ENCODE measurements around the gene PRKCE. TPM values are rescaled to one million over a fixed set of nuclear protein-coding genes. Genes with fewer than 3 reads are reported as not detected.

PRKCE gene
- total and polyA plus RNA-seq, 4 experiments from 2014 or later, result 1.8 to 21.7 (median 11.0) TPM

DNA sequence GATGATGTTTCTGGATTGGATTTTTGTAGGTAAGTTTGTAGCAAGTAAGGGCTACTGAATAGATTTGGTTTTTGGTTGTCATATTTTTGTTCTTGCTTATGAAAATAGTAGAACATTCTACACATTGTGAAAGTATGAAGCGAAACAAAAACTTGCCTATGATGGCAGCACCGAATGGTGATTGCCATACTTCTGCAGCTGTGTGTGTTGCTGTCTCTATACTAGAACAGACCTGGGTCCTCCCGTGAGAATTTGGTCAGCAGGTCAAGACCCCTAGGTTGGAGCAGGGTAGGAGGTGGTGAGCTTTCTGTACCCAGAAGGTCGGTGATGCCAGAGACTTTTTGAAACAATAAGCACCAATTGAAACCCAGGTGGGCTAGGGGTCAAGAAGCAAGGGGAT is 322.6 kb downstream of the PRKCE start:
- ChIA-PET CTCF (ENCODE audit: partially characterized antibody) (no interaction called here), POLR2A (ENCODE audit: partially characterized antibody) (no interaction called here)
- H3K36me3 ChIP-seq (ENCODE audit: insufficient read depth, low read length), result no peaks in the 10 kb centered on the region
- no peak overlapping the region for H3K4me3 ChIP-seq (ENCODE audit: low read length in 2 of 2)
- H3K4me3 Mint-ChIP-seq, result no peak overlapping the region
- peaks cover 0 to under 1% of the 10 kb centered on the region in 2 donors for H3K36me3 Mint-ChIP-seq
- no peaks in the 10 kb centered on the region for H3K9me3 Mint-ChIP-seq
- intact Hi-C loops (cut with micrococcal nuclease), result no loop called here
- no peak for DNase-seq
- no peaks in the 10 kb centered on the region for H3K4me1 ChIP-seq (ENCODE audit: insufficient read depth, low read length)
- H3K27ac ChIP-seq (ENCODE audit: low read depth, low read length), result no peak overlapping the region
- no peak overlapping the region for H3K27ac Mint-ChIP-seq
- H3K27me3 Mint-ChIP-seq, result no peaks in the 10 kb centered on the region
- H3K9me3 ChIP-seq (ENCODE audit: control insufficient read depth in 1 of 2, low read length in 2 of 2), result no peaks in the 10 kb centered on the region
- peaks cover 0 to 4% (median 0%) of the 10 kb centered on the region in 4 donors for H3K4me1 Mint-ChIP-seq
- H3K27me3 ChIP-seq (ENCODE audit: insufficient read depth, low read length), result no peaks in the 10 kb centered on the region

DNA sequence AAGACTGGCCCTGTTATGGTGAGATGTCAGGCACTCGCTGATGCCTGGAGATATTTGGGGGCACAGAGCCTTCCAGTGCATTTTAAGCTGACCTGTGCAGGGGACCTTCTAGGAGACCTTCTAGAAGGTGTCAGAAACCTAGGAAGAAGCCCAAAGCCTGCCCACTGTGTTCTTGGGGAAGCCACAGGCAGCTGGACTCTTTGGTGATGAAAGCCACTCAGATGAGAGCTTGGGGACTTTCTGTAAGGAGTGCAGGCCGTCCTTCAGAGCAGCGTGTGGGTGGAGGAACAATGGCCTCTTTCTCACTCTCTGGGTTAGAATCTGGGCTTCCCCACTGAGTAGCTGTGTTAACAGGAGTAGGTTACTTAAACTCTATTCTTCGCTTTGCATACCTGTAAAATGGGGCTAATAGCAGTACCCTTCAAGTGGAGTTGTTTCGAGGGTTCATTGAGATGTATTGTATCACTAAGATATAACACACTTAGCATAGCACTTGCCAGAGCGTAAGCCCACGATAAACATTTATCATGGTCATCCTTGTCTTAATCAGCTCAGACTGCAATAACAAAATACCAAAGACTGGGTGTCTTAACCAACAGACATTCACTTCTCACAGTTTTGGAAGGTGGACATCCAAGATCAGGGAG is 323.4 kb downstream of the PRKCE start:
- no peaks in the 10 kb centered on the region for H3K27me3 Mint-ChIP-seq
- DNase-seq, result no peak
- H3K4me1 ChIP-seq (ENCODE audit: insufficient read depth, low read length), result no peaks in the 10 kb centered on the region
- H3K27ac Mint-ChIP-seq, result no peak overlapping the region
- H3K9me3 ChIP-seq (ENCODE audit: control insufficient read depth in 1 of 2, low read length in 2 of 2), result no peaks in the 10 kb centered on the region
- CTCF ChIA-PET (ENCODE audit: partially characterized antibody), result interaction anchor here (1.0 kb wide), 1 partner anchor 16 kb away, joined by 3 read pairs; no protein-coding TSS in a partner anchor
- H3K4me3 Mint-ChIP-seq, result no peak overlapping the region
- no peak overlapping the region for H3K27ac ChIP-seq (ENCODE audit: low read depth, low read length)
- H3K27me3 ChIP-seq (ENCODE audit: insufficient read depth, low read length), result no peaks in the 10 kb centered on the region
- H3K36me3 ChIP-seq (ENCODE audit: insufficient read depth, low read length), result no peaks in the 10 kb centered on the region
- H3K36me3 Mint-ChIP-seq, result peaks cover 4 to 7% of the 10 kb centered on the region in 2 donors
- peaks cover 0 to 4% (median 0%) of the 10 kb centered on the region in 4 donors for H3K4me1 Mint-ChIP-seq
- no peaks in the 10 kb centered on the region for H3K9me3 Mint-ChIP-seq
- POLR2A ChIA-PET (ENCODE audit: partially characterized antibody), result no interaction called here
- intact Hi-C loops (cut with micrococcal nuclease), result no loop called here
- H3K4me3 ChIP-seq (ENCODE audit: low read length in 2 of 2), result no peak overlapping the region

DNA sequence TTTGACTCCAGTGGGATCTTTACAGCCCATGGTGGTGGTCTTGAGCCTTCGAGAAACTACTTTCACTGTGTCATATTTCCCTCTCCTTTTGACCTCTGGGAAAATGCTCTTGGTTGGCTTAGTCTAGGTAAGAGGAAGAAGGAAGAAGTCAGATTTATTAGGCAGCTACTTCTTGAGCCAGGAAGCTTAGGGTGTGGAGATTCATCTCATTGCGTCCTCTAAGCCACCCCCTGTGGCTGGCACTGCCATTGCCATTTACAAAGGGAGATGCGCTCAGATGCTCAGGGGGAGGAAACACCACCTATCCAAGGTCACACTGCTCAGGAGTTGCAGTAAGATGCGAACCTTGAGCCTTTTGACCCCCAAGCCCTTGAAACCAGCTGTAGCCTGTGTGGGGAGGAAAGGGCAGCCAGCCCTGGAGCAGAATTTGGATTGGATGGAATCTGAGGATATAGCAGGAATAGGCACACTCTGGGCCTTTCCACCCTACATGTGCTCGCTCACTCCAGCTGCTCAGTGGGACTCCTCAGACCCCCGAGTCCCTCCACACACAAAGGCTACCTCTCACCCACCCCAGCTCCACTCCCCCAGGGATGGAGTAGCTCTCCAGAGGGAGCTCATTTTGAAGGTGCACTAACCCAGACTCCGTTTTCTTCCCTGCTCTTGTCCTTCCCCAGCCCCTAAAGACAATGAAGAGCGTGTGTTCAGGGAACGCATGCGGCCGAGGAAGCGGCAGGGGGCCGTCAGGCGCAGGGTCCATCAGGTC is 324.5 kb downstream of the PRKCE start:
- ChIA-PET CTCF (ENCODE audit: partially characterized antibody) (interaction anchor here (1.0 kb wide), 1 partner anchor 15 kb away, joined by 3 read pairs; no protein-coding TSS in a partner anchor), POLR2A (ENCODE audit: partially characterized antibody) (no interaction called here)
- Histone ChIP-seq H3K27me3 (ENCODE audit: insufficient read depth, low read length) (no peaks in the 10 kb centered on the region), H3K4me1 (ENCODE audit: insufficient read depth, low read length) (no peaks in the 10 kb centered on the region), H3K4me3 (ENCODE audit: low read length in 2 of 2) (no peak overlapping the region), H3K27ac (ENCODE audit: low read depth, low read length) (no peak overlapping the region), H3K9me3 (ENCODE audit: control insufficient read depth in 1 of 2, low read length in 2 of 2) (no peaks in the 10 kb centered on the region), H3K36me3 (ENCODE audit: insufficient read depth, low read length) (no peaks in the 10 kb centered on the region)
- intact Hi-C loops (cut with micrococcal nuclease), result no loop called here
- DNase-seq, result no peak
- no peaks in the 10 kb centered on the region for H3K9me3 Mint-ChIP-seq
- H3K4me1 Mint-ChIP-seq, result peaks cover 0 to 4% (median 0%) of the 10 kb centered on the region in 4 donors
- H3K36me3 Mint-ChIP-seq, result peaks cover 7 to 14% of the 10 kb centered on the region in 2 donors
- no peaks in the 10 kb centered on the region for H3K27me3 Mint-ChIP-seq
- H3K27ac Mint-ChIP-seq, result no peak overlapping the region
- H3K4me3 Mint-ChIP-seq, result no peak overlapping the region

DNA sequence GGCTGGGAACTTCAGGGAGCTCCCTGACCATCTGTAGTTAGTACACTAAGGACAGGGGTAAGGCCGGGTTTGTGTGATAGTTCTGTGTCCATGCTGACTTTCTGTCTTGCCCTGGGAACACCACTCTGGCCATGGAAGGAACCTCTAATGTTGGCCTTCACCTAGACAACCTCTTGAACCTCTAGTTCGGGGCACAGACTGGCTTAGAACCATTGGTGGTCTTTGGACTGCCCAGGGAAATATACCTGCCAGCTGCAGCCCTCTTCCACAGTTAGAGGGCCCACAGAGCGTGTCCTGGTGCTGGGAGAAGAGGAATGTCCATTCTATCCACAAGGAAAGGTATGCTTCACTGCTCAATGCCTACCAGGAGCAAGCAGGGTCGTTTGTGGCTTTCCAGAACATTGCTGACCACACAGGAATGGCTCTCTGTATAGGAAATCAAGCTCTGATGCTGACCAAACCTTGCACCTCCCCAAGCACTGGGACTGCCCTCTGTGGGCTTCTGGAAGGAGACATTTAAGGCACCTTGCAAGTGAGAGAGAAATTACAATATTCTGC is 326.9 kb downstream of the PRKCE start:
- Mint-ChIP-seq H3K27ac (no peak overlapping the region), H3K27me3 (no peaks in the 10 kb centered on the region), H3K36me3 (peaks cover 16 to 30% of the 10 kb centered on the region in 2 donors), H3K4me3 (no peak overlapping the region), H3K4me1 (no peaks in the 10 kb centered on the region), H3K9me3 (no peaks in the 10 kb centered on the region)
- Histone ChIP-seq H3K27ac (ENCODE audit: low read depth, low read length) (no peak overlapping the region), H3K36me3 (ENCODE audit: insufficient read depth, low read length) (no peaks in the 10 kb centered on the region), H3K9me3 (ENCODE audit: control insufficient read depth in 1 of 2, low read length in 2 of 2) (no peaks in the 10 kb centered on the region), H3K27me3 (ENCODE audit: insufficient read depth, low read length) (no peaks in the 10 kb centered on the region), H3K4me3 (ENCODE audit: low read length in 2 of 2) (no peak overlapping the region), H3K4me1 (ENCODE audit: insufficient read depth, low read length) (no peaks in the 10 kb centered on the region)
- POLR2A ChIA-PET (ENCODE audit: partially characterized antibody), result no interaction called here
- CTCF ChIA-PET (ENCODE audit: partially characterized antibody), result interaction anchor here (1.9 kb wide), 1 partner anchor 15 kb away, joined by 4 read pairs; no protein-coding TSS in a partner anchor
- DNase-seq, result no peak
- intact Hi-C loops (cut with micrococcal nuclease), result no loop called here

DNA sequence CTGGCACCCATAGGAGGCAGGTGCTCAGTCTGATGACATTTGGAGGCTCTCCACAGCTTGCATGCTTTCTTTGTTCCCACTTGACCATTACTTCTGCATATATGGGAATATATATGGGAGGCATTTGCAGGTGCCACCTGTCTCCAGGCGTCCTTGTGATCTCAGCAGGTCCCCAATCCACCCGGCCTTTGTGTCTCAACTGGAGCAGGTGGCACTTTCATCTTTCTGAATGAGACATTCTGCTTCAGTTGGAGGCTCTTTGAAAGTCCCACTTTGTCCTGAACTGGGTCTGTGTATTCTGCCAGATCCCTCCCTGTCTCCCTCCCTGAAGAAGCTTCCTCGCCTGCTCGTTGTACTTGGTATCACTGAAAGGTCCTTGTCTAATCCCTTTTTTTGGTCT is 327.6 kb downstream of the PRKCE start:
- Mint-ChIP-seq H3K27me3 (no peaks in the 10 kb centered on the region), H3K27ac (no peak overlapping the region), H3K4me1 (no peaks in the 10 kb centered on the region), H3K9me3 (no peaks in the 10 kb centered on the region), H3K36me3 (peaks cover 16 to 30% of the 10 kb centered on the region in 2 donors), H3K4me3 (no peak overlapping the region)
- Histone ChIP-seq H3K27ac (ENCODE audit: low read depth, low read length) (no peak overlapping the region), H3K36me3 (ENCODE audit: insufficient read depth, low read length) (no peaks in the 10 kb centered on the region), H3K27me3 (ENCODE audit: insufficient read depth, low read length) (no peaks in the 10 kb centered on the region), H3K4me1 (ENCODE audit: insufficient read depth, low read length) (no peaks in the 10 kb centered on the region), H3K4me3 (ENCODE audit: low read length in 2 of 2) (no peak overlapping the region), H3K9me3 (ENCODE audit: control insufficient read depth in 1 of 2, low read length in 2 of 2) (no peaks in the 10 kb centered on the region)
- intact Hi-C loops (cut with micrococcal nuclease), result no loop called here
- no peak for DNase-seq
- CTCF ChIA-PET (ENCODE audit: partially characterized antibody), result interaction anchor here (1.9 kb wide), 1 partner anchor 14 kb away, joined by 4 read pairs; no protein-coding TSS in a partner anchor
- POLR2A ChIA-PET (ENCODE audit: partially characterized antibody), result no interaction called here

DNA sequence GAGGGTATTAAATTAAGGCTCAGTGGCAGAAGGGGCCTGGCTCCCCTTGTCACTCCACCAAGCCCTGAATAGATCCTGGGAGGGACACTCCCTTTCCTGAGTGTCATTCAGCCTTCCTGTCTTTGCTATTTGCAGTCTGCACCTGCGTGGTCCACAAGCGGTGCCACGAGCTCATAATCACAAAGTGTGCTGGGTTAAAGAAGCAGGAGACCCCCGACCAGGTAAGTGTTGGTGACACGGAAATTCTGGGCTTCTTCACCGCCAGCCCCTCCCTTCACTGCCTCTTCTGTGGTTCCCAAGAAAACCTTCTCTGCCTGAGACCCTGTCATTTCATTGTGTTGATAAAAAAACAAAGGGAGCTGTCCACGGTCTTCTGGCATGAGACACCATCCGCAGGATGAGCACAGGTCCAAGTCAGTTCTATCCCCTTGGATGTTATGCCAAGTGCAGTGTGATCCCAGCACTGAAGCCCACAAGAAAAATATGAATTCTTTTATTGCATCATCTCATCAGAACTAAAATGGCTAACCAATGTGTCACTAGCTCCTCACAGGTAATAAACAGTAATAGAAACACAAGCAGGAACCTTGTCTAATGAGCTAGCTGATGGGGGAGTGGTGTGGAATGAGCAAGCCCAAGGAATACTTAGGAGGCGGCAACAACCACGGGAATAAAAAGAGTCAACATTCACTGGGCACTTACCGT is 328.8 kb downstream of the PRKCE start:
- Histone ChIP-seq H3K27ac (ENCODE audit: low read depth, low read length) (no peak overlapping the region), H3K36me3 (ENCODE audit: insufficient read depth, low read length) (no peaks in the 10 kb centered on the region), H3K27me3 (ENCODE audit: insufficient read depth, low read length) (no peaks in the 10 kb centered on the region), H3K4me3 (ENCODE audit: low read length in 2 of 2) (no peak overlapping the region), H3K4me1 (ENCODE audit: insufficient read depth, low read length) (no peaks in the 10 kb centered on the region), H3K9me3 (ENCODE audit: control insufficient read depth in 1 of 2, low read length in 2 of 2) (no peaks in the 10 kb centered on the region)
- ChIA-PET POLR2A (ENCODE audit: partially characterized antibody) (no interaction called here), CTCF (ENCODE audit: partially characterized antibody) (interaction anchor here (2.4 kb wide), 1 partner anchor 13 kb away, joined by 10 read pairs; no protein-coding TSS in a partner anchor)
- no peak overlapping the region for H3K27ac Mint-ChIP-seq
- DNase-seq, result no peak
- no peaks in the 10 kb centered on the region for H3K27me3 Mint-ChIP-seq
- H3K9me3 Mint-ChIP-seq, result no peaks in the 10 kb centered on the region
- H3K4me1 Mint-ChIP-seq, result peaks cover 0 to 2% (median 0%) of the 10 kb centered on the region in 4 donors
- intact Hi-C loops (cut with micrococcal nuclease), result no loop called here
- no peak overlapping the region for H3K4me3 Mint-ChIP-seq
- H3K36me3 Mint-ChIP-seq, result peaks cover 18 to 35% of the 10 kb centered on the region in 2 donors

Data from CD4-positive, alpha-beta memory T cell (primary cell).